Tibial artery (tissue), 4 donors: ENCODE results near the gene RNF19B.
"Not testable (repeated sequence)": the region's sequence is repeated elsewhere in the genome, so short reads cannot be mapped to it uniquely, and the experiment has no call there.

Experiments used
- DNase-seq, 2 donors: peaks; one replicate each; pipeline ENCODE4 v3.0.0-alpha.2; 2019
- H3K27ac ChIP-seq, 2 donors: fragments of 200-600 bp; sonication (generic) in 1 of 2; 1 replicate in 1 of 2; 2 replicates in 1 of 2; pipeline ENCODE4 v1.5.1; 2018 to 2019; ENCODE audit warnings: mild to moderate bottlenecking in 1 of 2
- H3K27me3 ChIP-seq, 2 donors: fragments of 200-600 bp; sonication (generic) in 1 of 2; one replicate each; pipeline versions ENCODE4 v1.5.1 to v1.6.0; 2016 to 2019
- H3K36me3 ChIP-seq, 3 donors: fragments of 200-600 bp; sonication (generic) in 2 of 3; one replicate each; pipeline ENCODE4 v1.5.1; 2016 to 2019; ENCODE audit warnings: mild to moderate bottlenecking in 2 of 3
- H3K4me1 ChIP-seq, 4 donors: fragments of 200-600 bp; sonication (generic) in 2 of 4; 1 replicate in 3 of 4; 2 replicates in 1 of 4; pipeline ENCODE4 v1.5.1; 2016 to 2019
- H3K4me3 ChIP-seq, 2 donors: fragments of 200-600 bp; sonication (generic) in 1 of 2; 1 replicate in 1 of 2; 2 replicates in 1 of 2; pipeline ENCODE4 v1.5.1; 2018 to 2019; ENCODE audit warnings: mild to moderate bottlenecking in 2 of 2
- H3K9me3 ChIP-seq, 3 donors: fragments of 200-600 bp; sonication (generic) in 1 of 3; one replicate each; pipeline ENCODE4 v1.5.1; 2016 to 2019
- intact Hi-C: fragments of 100-400 bp; cut with DNase I; formaldehyde crosslinking; loops from one replicate; pipeline ENCODE4 v1.15.0; 2023; ENCODE audit warnings: low total_unique reads
- TF ChIP-seq, protein P1 (sequence below), 2 experiments: fragments of 200-600 bp in 1 of 2; fragments of 450-650 bp in 1 of 2; IDR thresholded peaks; one replicate each; pipeline ENCODE4 v1.5.1; 2017 to 2019; ENCODE audit warnings: antibody characterized with exemption in 2 of 2, mild to moderate bottlenecking in 1 of 2, moderate library complexity in 1 of 2

The RNF19B gene

GRCh38 chr1:32978854-32979253, 14.2 kb upstream of the RNF19B start:
- Histone ChIP-seq H3K4me1 (peaks cover 0 to 9% (median 1%) of the 10 kb centered on the region in 4 donors), H3K9me3 (no peaks in the 10 kb centered on the region), H3K27me3 (no peaks in the 10 kb centered on the region), H3K27ac (no peak overlapping the region), H3K36me3 (no peaks in the 10 kb centered on the region), H3K4me3 (no peak overlapping the region)
- intact Hi-C loops = no loop called here
- TF ChIP-seq, protein P1, sequence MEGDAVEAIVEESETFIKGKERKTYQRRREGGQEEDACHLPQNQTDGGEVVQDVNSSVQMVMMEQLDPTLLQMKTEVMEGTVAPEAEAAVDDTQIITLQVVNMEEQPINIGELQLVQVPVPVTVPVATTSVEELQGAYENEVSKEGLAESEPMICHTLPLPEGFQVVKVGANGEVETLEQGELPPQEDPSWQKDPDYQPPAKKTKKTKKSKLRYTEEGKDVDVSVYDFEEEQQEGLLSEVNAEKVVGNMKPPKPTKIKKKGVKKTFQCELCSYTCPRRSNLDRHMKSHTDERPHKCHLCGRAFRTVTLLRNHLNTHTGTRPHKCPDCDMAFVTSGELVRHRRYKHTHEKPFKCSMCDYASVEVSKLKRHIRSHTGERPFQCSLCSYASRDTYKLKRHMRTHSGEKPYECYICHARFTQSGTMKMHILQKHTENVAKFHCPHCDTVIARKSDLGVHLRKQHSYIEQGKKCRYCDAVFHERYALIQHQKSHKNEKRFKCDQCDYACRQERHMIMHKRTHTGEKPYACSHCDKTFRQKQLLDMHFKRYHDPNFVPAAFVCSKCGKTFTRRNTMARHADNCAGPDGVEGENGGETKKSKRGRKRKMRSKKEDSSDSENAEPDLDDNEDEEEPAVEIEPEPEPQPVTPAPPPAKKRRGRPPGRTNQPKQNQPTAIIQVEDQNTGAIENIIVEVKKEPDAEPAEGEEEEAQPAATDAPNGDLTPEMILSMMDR (IDR thresholded peaks at IDR 0.05) = no peak
- DNase-seq = no peak

DNA sequence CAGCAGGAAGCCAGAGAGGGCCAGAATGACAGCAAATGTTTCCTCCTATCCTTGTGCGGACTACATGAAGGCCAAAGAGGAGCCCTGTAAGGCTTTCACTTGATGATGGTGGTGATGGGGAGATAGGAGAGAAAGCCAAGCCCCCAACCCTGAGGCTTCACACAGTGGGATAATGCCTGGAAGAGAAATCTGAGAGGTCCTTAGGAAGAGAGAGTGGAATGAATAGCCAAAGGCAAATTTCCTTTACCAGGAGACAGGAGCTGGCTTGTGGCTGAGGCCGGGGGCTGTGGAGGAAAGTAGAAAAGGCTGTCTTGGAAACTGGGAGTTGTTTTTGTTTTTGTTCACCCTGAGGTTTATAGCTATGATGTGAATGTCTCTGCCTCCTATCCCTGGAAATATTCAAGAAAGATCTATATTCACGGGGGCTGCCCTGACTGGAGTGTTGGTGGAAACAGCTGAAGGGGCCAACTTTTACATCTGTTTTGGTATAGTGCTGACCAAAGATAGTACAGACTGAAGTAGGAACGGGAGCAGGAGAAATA, 13.0 kb upstream of the RNF19B start:
- TF ChIP-seq, protein P1 (IDR thresholded peaks at IDR 0.05) = no peak
- H3K36me3 ChIP-seq = no peaks in the 10 kb centered on the region
- no peaks in the 10 kb centered on the region for H3K9me3 ChIP-seq
- H3K4me3 ChIP-seq = no peak overlapping the region
- no peak overlapping the region for H3K27ac ChIP-seq
- intact Hi-C loops = no loop called here
- H3K27me3 ChIP-seq = no peaks in the 10 kb centered on the region
- DNase-seq = no peak
- peaks cover 0 to 15% (median 6%) of the 10 kb centered on the region in 4 donors for H3K4me1 ChIP-seq

DNA sequence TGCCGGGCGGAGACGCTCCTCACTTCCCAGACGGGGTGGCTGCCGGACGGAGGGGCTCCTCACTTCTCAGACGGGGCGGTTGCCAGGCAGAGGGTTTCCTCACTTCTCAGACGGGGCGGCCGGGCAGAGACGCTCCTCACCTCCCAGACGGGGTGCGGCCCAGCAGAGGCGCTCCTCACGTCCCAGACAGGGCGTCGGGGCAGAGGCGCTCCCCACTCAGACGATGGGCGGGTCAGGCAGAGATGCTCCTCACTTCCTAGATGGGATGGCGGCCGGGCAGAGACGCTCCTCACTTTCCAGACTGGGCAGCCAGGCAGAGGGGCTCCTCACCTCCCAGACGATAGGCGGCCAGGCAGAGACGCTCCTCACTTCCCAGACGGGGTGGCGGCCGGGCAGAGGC, 10.4 kb upstream of the RNF19B start:
- H3K27me3 ChIP-seq, H3K4me3 ChIP-seq, DNase-seq, H3K9me3 ChIP-seq, H3K4me1 ChIP-seq, H3K27ac ChIP-seq, intact Hi-C loops, H3K36me3 ChIP-seq: not testable (repeated sequence)

DNA sequence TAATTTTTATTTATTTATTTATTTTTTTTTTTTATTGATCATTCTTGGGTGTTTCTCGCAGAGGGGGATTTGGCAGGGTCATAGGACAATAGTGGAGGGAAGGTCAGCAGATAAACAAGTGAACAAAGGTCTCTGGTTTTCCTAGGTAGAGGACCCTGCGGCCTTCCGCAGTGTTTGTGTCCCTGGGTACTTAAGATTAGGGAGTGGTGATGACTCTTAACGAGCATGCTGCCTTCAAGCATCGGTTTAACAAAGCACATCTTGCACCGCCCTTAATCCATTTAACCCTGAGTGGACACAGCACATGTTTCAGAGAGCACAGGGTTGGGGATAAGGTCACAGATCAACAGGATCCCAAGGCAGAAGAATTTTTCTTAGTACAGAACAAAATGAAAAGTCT, 8.8 kb upstream of the RNF19B start:
- H3K27ac ChIP-seq, DNase-seq, H3K36me3 ChIP-seq, H3K4me1 ChIP-seq, H3K27me3 ChIP-seq, H3K9me3 ChIP-seq, intact Hi-C loops: not testable (repeated sequence)
- H3K4me3 ChIP-seq = peak overlapping the region; percentile 56 to 65

- Histone ChIP-seq H3K27ac (peak overlapping the region; percentile 21 to 42), H3K36me3 (no peaks in the 10 kb centered on the region), H3K4me1 (peaks cover 0 to 14% (median 7%) of the 10 kb centered on the region in 4 donors), H3K4me3 (peak overlapping the region; percentile 56 to 65), H3K27me3 (no peaks in the 10 kb centered on the region), H3K9me3 (no peaks in the 10 kb centered on the region)
- TF ChIP-seq, protein P1 (IDR thresholded peaks at IDR 0.05) = no peak
- DNase-seq = peak; percentile 37 to 80
- intact Hi-C loops = no loop called here
These were observed 8.3 kb upstream of the RNF19B start for GRCh38 chr1:32972814-32973428.

GRCh38 chr1:32971576-32971975, 7.0 kb upstream of the RNF19B start:
- Histone ChIP-seq H3K27ac (no peak overlapping the region), H3K36me3 (no peaks in the 10 kb centered on the region), H3K4me3 (no peak overlapping the region), H3K9me3 (no peaks in the 10 kb centered on the region), H3K4me1 (peaks cover 0 to 19% (median 7%) of the 10 kb centered on the region in 4 donors), H3K27me3 (no peaks in the 10 kb centered on the region)
- DNase-seq = no peak
- intact Hi-C loops = no loop called here
- TF ChIP-seq, protein P1 (IDR thresholded peaks at IDR 0.05) = no peak
